ENCODE data around the gene SEC23A. TPM values are rescaled to one million over a fixed set of nuclear protein-coding genes. Genes with fewer than 3 reads are reported as not detected.

The SEC23A gene
- total RNA-seq (2021) (56.0 to 62.9 TPM (median 56.4 TPM) in 3 replicates), Bru-seq, nascent RNA (percentile 79 among the genes with signal in this experiment)
- long read RNA-seq, experiment 1, full-length matches to known transcripts, result 411 of 481 reads
- long read RNA-seq, experiment 1, partial matches to known transcripts, result 28 of 481 reads
- long read RNA-seq, experiment 1, other reads (novel, unspliced or antisense), result 42 of 481 reads
- long read RNA-seq, experiment 2, full-length matches to known transcripts, result 39 of 88 reads
- long read RNA-seq, experiment 2, partial matches to known transcripts, result 18 of 88 reads
- long read RNA-seq, experiment 2, other reads (novel, unspliced or antisense), result 31 of 88 reads
- long read RNA-seq, experiment 3, full-length matches to known transcripts, result 9 of 22 reads
- long read RNA-seq, experiment 3, partial matches to known transcripts, result 9 of 22 reads
- long read RNA-seq, experiment 3, other reads (novel, unspliced or antisense), result 4 of 22 reads

DNA sequence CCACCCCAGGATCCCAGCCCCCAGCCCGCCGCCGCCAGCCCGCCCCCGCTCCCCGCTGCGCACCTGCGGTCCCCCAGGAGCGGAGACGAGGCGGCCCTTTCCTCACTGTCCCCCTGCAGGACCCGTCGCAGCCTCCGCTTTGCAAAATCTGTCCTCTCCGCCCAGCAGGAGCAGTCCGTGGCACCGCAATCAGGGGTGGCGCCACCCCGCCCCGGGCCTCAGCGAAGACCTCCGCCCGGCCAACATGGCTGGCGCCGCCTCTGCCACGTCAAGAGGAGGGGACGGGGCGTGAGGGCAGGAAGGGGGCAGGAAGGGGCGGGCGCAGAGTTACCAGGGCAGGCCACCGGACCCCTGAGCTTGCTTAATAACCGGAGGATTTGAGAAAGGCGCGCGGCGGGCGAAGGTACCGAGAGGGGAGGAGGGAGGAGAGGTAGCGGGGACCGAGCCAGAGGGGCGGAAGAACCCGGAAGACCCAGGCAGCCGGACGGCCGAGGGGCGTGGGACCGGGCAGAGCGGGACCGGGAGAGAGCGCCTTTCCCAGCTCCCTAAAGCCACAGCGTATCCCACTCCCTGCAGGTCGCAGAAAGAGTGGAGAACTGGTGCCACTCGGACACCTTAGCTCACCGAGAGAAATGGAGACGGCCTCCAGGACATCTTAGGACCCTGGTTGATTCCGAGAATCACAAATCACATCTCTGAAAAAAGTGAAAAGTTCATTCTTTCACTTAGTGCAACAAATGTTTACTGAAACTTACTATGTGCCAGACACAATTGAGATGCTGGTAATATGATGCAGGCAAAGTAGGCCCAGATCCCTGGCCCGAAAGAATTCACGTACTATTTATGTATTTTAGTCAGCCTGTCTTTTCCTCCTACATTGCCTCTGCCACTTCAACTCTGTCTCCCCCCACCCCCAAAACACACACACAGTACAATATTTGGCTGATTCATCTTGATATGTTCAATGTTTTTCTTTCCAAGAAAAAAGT, at the start of gene SEC23A:
TSS of gene SEC23A (minus strand) at position 267 of the 989 bp plus-strand sequence. CDS start 7,117 bp downstream, outside the sequence.
- peak; percentile 93 for DNase-seq (ENCODE audit: low spot score)
- peak; percentile 90 for TF ChIP-seq GABPB1 (CRISPR knock-in tag; IDR thresholded peaks at IDR 0.05)
- TF ChIP-seq, protein P1, sequence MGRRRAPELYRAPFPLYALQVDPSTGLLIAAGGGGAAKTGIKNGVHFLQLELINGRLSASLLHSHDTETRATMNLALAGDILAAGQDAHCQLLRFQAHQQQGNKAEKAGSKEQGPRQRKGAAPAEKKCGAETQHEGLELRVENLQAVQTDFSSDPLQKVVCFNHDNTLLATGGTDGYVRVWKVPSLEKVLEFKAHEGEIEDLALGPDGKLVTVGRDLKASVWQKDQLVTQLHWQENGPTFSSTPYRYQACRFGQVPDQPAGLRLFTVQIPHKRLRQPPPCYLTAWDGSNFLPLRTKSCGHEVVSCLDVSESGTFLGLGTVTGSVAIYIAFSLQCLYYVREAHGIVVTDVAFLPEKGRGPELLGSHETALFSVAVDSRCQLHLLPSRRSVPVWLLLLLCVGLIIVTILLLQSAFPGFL (CRISPR knock-in tag; IDR thresholded peaks at IDR 0.05; ENCODE audit: borderline replicate concordance), result peak; percentile 66; the same call in 1 of the 2 replicates
- no peak for TF ChIP-seq GRHL2 (CRISPR knock-in tag; IDR thresholded peaks at IDR 0.05; ENCODE audit: insufficient replicate concordance, severe bottlenecking)
- TF ChIP-seq ZNF423 (CRISPR knock-in tag; IDR thresholded peaks at IDR 0.05), result no peak
- no peak for TF ChIP-seq HMGA2 (CRISPR knock-in tag; IDR thresholded peaks at IDR 0.05)
- no peak for TF ChIP-seq NFATC4 (CRISPR knock-in tag; IDR thresholded peaks at IDR 0.05)
- TF ChIP-seq, protein P2, sequence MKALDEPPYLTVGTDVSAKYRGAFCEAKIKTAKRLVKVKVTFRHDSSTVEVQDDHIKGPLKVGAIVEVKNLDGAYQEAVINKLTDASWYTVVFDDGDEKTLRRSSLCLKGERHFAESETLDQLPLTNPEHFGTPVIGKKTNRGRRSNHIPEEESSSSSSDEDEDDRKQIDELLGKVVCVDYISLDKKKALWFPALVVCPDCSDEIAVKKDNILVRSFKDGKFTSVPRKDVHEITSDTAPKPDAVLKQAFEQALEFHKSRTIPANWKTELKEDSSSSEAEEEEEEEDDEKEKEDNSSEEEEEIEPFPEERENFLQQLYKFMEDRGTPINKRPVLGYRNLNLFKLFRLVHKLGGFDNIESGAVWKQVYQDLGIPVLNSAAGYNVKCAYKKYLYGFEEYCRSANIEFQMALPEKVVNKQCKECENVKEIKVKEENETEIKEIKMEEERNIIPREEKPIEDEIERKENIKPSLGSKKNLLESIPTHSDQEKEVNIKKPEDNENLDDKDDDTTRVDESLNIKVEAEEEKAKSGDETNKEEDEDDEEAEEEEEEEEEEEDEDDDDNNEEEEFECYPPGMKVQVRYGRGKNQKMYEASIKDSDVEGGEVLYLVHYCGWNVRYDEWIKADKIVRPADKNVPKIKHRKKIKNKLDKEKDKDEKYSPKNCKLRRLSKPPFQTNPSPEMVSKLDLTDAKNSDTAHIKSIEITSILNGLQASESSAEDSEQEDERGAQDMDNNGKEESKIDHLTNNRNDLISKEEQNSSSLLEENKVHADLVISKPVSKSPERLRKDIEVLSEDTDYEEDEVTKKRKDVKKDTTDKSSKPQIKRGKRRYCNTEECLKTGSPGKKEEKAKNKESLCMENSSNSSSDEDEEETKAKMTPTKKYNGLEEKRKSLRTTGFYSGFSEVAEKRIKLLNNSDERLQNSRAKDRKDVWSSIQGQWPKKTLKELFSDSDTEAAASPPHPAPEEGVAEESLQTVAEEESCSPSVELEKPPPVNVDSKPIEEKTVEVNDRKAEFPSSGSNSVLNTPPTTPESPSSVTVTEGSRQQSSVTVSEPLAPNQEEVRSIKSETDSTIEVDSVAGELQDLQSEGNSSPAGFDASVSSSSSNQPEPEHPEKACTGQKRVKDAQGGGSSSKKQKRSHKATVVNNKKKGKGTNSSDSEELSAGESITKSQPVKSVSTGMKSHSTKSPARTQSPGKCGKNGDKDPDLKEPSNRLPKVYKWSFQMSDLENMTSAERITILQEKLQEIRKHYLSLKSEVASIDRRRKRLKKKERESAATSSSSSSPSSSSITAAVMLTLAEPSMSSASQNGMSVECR (CRISPR knock-in tag; IDR thresholded peaks at IDR 0.05; ENCODE audit: borderline replicate concordance), result peak; percentile 59; the same call in 1 of the 2 replicates
- TF ChIP-seq, protein P3, sequence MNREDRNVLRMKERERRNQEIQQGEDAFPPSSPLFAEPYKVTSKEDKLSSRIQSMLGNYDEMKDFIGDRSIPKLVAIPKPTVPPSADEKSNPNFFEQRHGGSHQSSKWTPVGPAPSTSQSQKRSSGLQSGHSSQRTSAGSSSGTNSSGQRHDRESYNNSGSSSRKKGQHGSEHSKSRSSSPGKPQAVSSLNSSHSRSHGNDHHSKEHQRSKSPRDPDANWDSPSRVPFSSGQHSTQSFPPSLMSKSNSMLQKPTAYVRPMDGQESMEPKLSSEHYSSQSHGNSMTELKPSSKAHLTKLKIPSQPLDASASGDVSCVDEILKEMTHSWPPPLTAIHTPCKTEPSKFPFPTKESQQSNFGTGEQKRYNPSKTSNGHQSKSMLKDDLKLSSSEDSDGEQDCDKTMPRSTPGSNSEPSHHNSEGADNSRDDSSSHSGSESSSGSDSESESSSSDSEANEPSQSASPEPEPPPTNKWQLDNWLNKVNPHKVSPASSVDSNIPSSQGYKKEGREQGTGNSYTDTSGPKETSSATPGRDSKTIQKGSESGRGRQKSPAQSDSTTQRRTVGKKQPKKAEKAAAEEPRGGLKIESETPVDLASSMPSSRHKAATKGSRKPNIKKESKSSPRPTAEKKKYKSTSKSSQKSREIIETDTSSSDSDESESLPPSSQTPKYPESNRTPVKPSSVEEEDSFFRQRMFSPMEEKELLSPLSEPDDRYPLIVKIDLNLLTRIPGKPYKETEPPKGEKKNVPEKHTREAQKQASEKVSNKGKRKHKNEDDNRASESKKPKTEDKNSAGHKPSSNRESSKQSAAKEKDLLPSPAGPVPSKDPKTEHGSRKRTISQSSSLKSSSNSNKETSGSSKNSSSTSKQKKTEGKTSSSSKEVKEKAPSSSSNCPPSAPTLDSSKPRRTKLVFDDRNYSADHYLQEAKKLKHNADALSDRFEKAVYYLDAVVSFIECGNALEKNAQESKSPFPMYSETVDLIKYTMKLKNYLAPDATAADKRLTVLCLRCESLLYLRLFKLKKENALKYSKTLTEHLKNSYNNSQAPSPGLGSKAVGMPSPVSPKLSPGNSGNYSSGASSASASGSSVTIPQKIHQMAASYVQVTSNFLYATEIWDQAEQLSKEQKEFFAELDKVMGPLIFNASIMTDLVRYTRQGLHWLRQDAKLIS (CRISPR knock-in tag; IDR thresholded peaks at IDR 0.05; ENCODE audit: borderline replicate concordance), result no peak
- TF ChIP-seq SMAD3 (CRISPR knock-in tag; IDR thresholded peaks at IDR 0.05; ENCODE audit: borderline replicate concordance), result 0 out of 2 replicates have a peak, but pooled peaks have one; percentile 50
- no peak for TF ChIP-seq CTCF (IDR thresholded peaks at IDR 0.05)
- TF ChIP-seq ZNF263 (CRISPR knock-in tag; IDR thresholded peaks at IDR 0.05; ENCODE audit: low read depth), result peak; percentile 27; the same call in 1 of the 2 replicates
- TF ChIP-seq KAT7 (CRISPR knock-in tag; IDR thresholded peaks at IDR 0.05; ENCODE audit: borderline replicate concordance), result peak; percentile 57; the same call in 1 of the 2 replicates
- TF ChIP-seq CREM (CRISPR knock-in tag; IDR thresholded peaks at IDR 0.05), result peak; percentile 74; the same call in 1 of the 2 replicates
- 0 out of 2 replicates have a peak, but pooled peaks have one; percentile 20 for TF ChIP-seq USF2 (CRISPR knock-in tag; IDR thresholded peaks at IDR 0.05)
- TF ChIP-seq ELF4 (CRISPR knock-in tag; IDR thresholded peaks at IDR 0.05; ENCODE audit: low read depth), result 0 out of 2 replicates have a peak, but pooled peaks have one; percentile 28
- no peak for TF ChIP-seq CBFB (CRISPR knock-in tag; IDR thresholded peaks at IDR 0.05; ENCODE audit: low read depth)
- TF ChIP-seq, protein P4, sequence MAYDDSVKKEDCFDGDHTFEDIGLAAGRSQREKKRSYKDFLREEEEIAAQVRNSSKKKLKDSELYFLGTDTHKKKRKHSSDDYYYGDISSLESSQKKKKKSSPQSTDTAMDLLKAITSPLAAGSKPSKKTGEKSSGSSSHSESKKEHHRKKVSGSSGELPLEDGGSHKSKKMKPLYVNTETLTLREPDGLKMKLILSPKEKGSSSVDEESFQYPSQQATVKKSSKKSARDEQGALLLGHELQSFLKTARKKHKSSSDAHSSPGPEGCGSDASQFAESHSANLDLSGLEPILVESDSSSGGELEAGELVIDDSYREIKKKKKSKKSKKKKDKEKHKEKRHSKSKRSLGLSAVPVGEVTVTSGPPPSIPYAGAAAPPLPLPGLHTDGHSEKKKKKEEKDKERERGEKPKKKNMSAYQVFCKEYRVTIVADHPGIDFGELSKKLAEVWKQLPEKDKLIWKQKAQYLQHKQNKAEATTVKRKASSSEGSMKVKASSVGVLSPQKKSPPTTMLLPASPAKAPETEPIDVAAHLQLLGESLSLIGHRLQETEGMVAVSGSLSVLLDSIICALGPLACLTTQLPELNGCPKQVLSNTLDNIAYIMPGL (CRISPR knock-in tag; IDR thresholded peaks at IDR 0.05), result peak; percentile 90
- no peak for TF ChIP-seq RORB (CRISPR knock-in tag; IDR thresholded peaks at IDR 0.05)
- TF ChIP-seq JAZF1 (CRISPR knock-in tag; IDR thresholded peaks at IDR 0.05), result no peak

More for the DNA sequence above, at the start of gene SEC23A:
- H3K27me3 Mint-ChIP-seq (ENCODE audit: low read depth), result no peaks in the 10 kb centered on the region
- no peaks in the 10 kb centered on the region for H3K9me3 Mint-ChIP-seq
- POLR2A ChIA-PET, result interaction anchor here (0.9 to 2.8 kb wide), 8 partner anchors 10 to 329 kb away, joined by 3 to 32 read pairs (median 4); partner anchors contain the start of genes FBXO33, GEMIN2, PNN and TRAPPC6B
- peaks cover 18% of the 10 kb centered on the region for H3K4me1 Mint-ChIP-seq
- peak within 1 kb of the TSS; percentile 85 for H3K4me3 Mint-ChIP-seq
- peak within 1 kb of the TSS; percentile 98 for H3K27ac Mint-ChIP-seq
- CTCF ChIA-PET, result interaction anchor here (0.7 to 1.6 kb wide), 8 partner anchors 11 to 330 kb away, joined by 3 to 8 read pairs (median 4); partner anchors contain the start of genes FBXO33, GEMIN2 and TRAPPC6B
- ATAC-seq, result peak; percentile 96
- H3K36me3 Mint-ChIP-seq, result no peaks in the 10 kb centered on the region; the same call in 1 of the 2 replicates

All from WTC11 (cell line).